Neural cell (in vitro differentiated cells): Measurements from ENCODE around the gene ADARB2. TPM values are rescaled to one million over a fixed set of nuclear protein-coding genes. Genes with fewer than 3 reads are reported as not detected.
"Not testable (repeated sequence)": the region's sequence is repeated elsewhere in the genome, so short reads cannot be mapped to it uniquely, and the experiment has no call there.

ENCODE experiments used
- H2AFZ ChIP-seq: fragments of 200-600, 300-800 bp; sonication (generic), shearing (Covaris generic); 2 replicates; pipeline ENCODE4 v1.6.0; 2014; ENCODE audit warnings: low read depth, mild to moderate bottlenecking, antibody characterized with exemption, low read length, moderate library complexity
- H3F3A ChIP-seq: fragments of 200-600 bp; shearing (Covaris generic); 2 replicates; pipeline ENCODE4 v1.6.1; 2016; ENCODE audit warnings: mild to moderate bottlenecking, moderate library complexity, mixed read lengths, antibody characterized with exemption, low read length; ENCODE audit not compliant: insufficient read depth, poor library complexity, severe bottlenecking
- H3K27ac ChIP-seq: fragments of 200-600, 300-800 bp; sonication (generic), shearing (Covaris generic); 2 replicates; pipeline ENCODE4 v1.5.1; 2014; ENCODE audit warnings: mild to moderate bottlenecking, low read length, moderate library complexity
- H3K27me3 ChIP-seq: fragments of 300-800, 200-600 bp; sonication (generic), shearing (Covaris generic); 2 replicates; pipeline ENCODE4 v1.6.0; 2014; ENCODE audit warnings: mild to moderate bottlenecking, low read depth, low read length, moderate library complexity; ENCODE audit not compliant: insufficient read depth
- H3K36me3 ChIP-seq: fragments of 300-800, 200-600 bp; sonication (generic), shearing (Covaris generic); 2 replicates; pipeline ENCODE4 v1.5.1; 2014; ENCODE audit warnings: mild to moderate bottlenecking, antibody characterized with exemption, low read length, moderate library complexity; ENCODE audit not compliant: insufficient read depth
- H3K4me2 ChIP-seq: fragments of 300-800, 200-600 bp; sonication (generic), shearing (Covaris generic); 2 replicates; pipeline ENCODE4 v1.6.0; 2014; ENCODE audit warnings: mild to moderate bottlenecking, low read length
- H3K4me3 ChIP-seq: fragments of 300-800, 200-600 bp; sonication (generic), shearing (Covaris generic); 2 replicates; pipeline ENCODE4 v1.5.1; 2014; ENCODE audit warnings: mild to moderate bottlenecking, low read length, moderate library complexity
- H3K79me2 ChIP-seq: fragments of 200-600 bp; shearing (Covaris generic); replicated peaks from 2 replicates; pipeline ENCODE4 v1.6.0; 2014; ENCODE audit warnings: mild to moderate bottlenecking, low read length, moderate library complexity; ENCODE audit not compliant: insufficient read depth
- H3K9ac ChIP-seq: fragments of 300-800, 200-600 bp; sonication (generic), shearing (Covaris generic); 2 replicates; pipeline ENCODE4 v1.6.1; 2016; ENCODE audit warnings: mild to moderate bottlenecking, low read length, mixed read lengths
- H3K9me2 ChIP-seq: fragments of 200-600 bp; shearing (Covaris generic); 2 replicates; pipeline ENCODE4 v1.6.1; 2016; ENCODE audit warnings: mild to moderate bottlenecking, low read length, mixed read lengths; ENCODE audit not compliant: insufficient read depth
- H3K9me3 ChIP-seq: fragments of 200-600, 300-800 bp; sonication (generic), shearing (Covaris generic); 2 replicates; pipeline ENCODE4 v1.6.1; 2016; ENCODE audit warnings: mild to moderate bottlenecking, mixed run types, low read length, moderate library complexity, mixed read lengths
- H4K20me1 ChIP-seq: fragments of 200-600 bp; shearing (Covaris generic); 2 replicates; pipeline ENCODE4 v1.6.1; 2016; ENCODE audit warnings: mild to moderate bottlenecking, mixed run types; ENCODE audit not compliant: insufficient read depth
- EP300 ChIP-seq: fragments of 450-650 bp; conservative IDR thresholded peaks from 2 replicates; pipeline ENCODE4 v1.6.1; 2014; ENCODE audit warnings: antibody characterized with exemption, mild to moderate bottlenecking, moderate library complexity; ENCODE audit not compliant: poor library complexity, severe bottlenecking
- EZH2 ChIP-seq: fragments of 200-600, 300-800 bp; shearing (Covaris generic), sonication (generic); IDR thresholded peaks from 2 replicates; pipeline ENCODE4 v1.6.1; 2014; ENCODE audit warnings: antibody characterized with exemption, low read length, borderline replicate concordance, mild to moderate bottlenecking; ENCODE audit not compliant: insufficient read depth, poor library complexity, severe bottlenecking
- MXI1 ChIP-seq: fragments of 450-650 bp; conservative IDR thresholded peaks from 2 replicates; pipeline ENCODE4 v1.6.1; 2014; ENCODE audit warnings: antibody characterized with exemption, mild to moderate bottlenecking; ENCODE audit not compliant: poor library complexity, severe bottlenecking
- POLR2AphosphoS5 ChIP-seq: IDR thresholded peaks from 2 replicates; pipeline ENCODE4 v1.6.1; 2012
- RAD21 ChIP-seq: fragments of 450-650 bp; conservative IDR thresholded peaks from 2 replicates; pipeline ENCODE4 v1.6.1; 2014; ENCODE audit warnings: antibody characterized with exemption, mild to moderate bottlenecking, moderate library complexity
- SMC3 ChIP-seq: fragments of 450-650 bp; conservative IDR thresholded peaks from 2 replicates; pipeline ENCODE4 v1.6.1; 2014; ENCODE audit warnings: antibody characterized with exemption, mild to moderate bottlenecking, moderate library complexity; ENCODE audit not compliant: poor library complexity
- TAF1 ChIP-seq: IDR thresholded peaks from 2 replicates; pipeline ENCODE4 v1.6.1; 2012; ENCODE audit warnings: low read depth
- polyA plus RNA-seq: library from polyadenylated mRNA; depleted of rRNA; stranded (reverse); fragments of >200 nt; gene quantifications from 2 replicates; pipeline ENCODE4 v1.2.3, GENCODE V29; 2014
- TF ChIP-seq, protein P1 (sequence below): IDR thresholded peaks from 2 replicates; pipeline ENCODE4 v1.6.1; 2012; ENCODE audit warnings: borderline replicate concordance
- TF ChIP-seq, protein P2 (sequence below): fragments of 450-650 bp; IDR thresholded peaks from 2 replicates; pipeline ENCODE4 v1.5.1; 2014; ENCODE audit warnings: antibody characterized with exemption, mild to moderate bottlenecking, moderate library complexity; ENCODE audit not compliant: poor library complexity, severe bottlenecking

Gene ADARB2
- polyA plus RNA-seq, 1 donor from 2014 or later: 3.6 TPM

DNA sequence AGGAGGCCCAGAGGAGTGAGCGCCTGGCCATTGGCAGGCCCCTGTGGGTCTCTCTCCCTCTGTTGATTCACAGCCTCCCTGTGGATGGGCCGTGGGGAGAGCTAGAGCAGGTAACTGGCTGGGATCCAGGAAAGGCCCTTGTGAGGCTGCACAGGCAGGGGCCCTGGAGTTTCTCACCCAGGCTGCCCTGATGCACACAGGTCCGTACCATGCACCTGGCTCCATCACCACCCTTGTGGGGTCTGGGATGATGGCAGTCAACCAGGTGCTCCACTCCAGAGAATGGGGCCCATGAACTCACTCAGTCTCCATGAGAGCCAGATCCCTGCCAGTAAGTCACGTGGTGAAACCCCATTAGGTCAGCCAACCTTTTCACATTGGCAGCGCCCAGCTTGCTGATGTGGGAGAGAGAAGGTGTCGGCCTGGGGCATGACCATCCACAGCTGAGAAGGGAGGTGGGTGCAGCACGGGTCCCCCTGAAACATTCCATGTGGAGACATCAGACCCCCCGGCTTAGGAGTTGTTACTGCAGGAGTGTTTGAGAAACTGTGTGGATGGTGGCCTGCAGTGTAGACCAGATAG, 320.8 kb downstream of the ADARB2 start:
- Histone ChIP-seq H3K9me3 (no peaks in the 10 kb centered on the region), H3F3A (no peaks in the 10 kb centered on the region), H3K9me2 (no peaks in the 10 kb centered on the region), H3K27ac (no peak overlapping the region), H3K36me3 (no peaks in the 10 kb centered on the region), H3K4me2 (no peak overlapping the region), H3K4me3 (no peak overlapping the region), H3K9ac (no peak overlapping the region), H3K79me2 (no peaks in the 10 kb centered on the region), H4K20me1 (no peaks in the 10 kb centered on the region), H3K27me3 (no peaks in the 10 kb centered on the region), H2AFZ (no peak overlapping the region)
- TF ChIP-seq RAD21 (no peak), EZH2 (no peak), MXI1 (no peak), POLR2AphosphoS5 (no peak), TAF1 (no peak)
- TF ChIP-seq, protein P1, sequence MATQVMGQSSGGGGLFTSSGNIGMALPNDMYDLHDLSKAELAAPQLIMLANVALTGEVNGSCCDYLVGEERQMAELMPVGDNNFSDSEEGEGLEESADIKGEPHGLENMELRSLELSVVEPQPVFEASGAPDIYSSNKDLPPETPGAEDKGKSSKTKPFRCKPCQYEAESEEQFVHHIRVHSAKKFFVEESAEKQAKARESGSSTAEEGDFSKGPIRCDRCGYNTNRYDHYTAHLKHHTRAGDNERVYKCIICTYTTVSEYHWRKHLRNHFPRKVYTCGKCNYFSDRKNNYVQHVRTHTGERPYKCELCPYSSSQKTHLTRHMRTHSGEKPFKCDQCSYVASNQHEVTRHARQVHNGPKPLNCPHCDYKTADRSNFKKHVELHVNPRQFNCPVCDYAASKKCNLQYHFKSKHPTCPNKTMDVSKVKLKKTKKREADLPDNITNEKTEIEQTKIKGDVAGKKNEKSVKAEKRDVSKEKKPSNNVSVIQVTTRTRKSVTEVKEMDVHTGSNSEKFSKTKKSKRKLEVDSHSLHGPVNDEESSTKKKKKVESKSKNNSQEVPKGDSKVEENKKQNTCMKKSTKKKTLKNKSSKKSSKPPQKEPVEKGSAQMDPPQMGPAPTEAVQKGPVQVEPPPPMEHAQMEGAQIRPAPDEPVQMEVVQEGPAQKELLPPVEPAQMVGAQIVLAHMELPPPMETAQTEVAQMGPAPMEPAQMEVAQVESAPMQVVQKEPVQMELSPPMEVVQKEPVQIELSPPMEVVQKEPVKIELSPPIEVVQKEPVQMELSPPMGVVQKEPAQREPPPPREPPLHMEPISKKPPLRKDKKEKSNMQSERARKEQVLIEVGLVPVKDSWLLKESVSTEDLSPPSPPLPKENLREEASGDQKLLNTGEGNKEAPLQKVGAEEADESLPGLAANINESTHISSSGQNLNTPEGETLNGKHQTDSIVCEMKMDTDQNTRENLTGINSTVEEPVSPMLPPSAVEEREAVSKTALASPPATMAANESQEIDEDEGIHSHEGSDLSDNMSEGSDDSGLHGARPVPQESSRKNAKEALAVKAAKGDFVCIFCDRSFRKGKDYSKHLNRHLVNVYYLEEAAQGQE: no peak

DNA sequence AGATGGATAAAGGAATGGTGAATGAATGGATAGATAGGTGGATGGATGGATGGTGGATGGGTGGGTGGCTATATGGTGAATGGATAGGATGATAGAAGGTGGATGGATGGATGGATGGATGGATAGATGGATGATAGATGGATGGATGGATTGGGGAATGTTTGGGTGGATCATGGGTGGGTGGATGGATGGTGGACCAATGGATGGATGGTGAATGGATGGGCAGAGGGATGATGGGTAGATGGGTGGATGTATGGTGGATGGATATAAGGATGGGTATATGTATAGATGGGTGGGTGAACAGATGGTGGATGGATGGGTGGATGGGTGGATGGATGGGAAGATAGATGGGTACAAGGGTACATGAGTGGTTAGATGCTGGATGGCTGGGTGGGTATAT, 322.4 kb downstream of the ADARB2 start:
- H4K20me1 ChIP-seq: no peaks in the 10 kb centered on the region

DNA sequence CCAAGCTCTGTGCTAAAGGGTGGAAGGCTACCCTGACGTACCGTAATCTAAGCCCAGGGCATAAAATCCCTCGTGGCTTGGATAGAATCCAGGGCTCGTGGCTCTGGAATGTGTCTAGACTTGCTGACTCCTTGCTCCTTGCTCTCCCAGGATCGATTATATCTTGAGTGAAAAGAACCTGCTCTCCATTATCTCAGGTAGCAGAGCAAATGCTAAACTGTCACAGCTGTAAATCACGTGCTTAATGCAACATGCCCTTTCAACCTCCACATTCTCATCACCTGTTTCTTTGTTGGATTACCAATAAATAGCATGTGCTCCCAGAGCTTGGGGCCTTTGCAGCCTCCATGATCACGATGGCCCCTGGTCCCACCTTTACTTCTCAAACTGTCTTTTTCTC, 323.0 kb downstream of the ADARB2 start:
- H3K79me2 ChIP-seq, H3K4me3 ChIP-seq, H3K9me2 ChIP-seq, H3K9me3 ChIP-seq, H3K27ac ChIP-seq, H3K36me3 ChIP-seq, H3K27me3 ChIP-seq, H2AFZ ChIP-seq, H4K20me1 ChIP-seq, H3K9ac ChIP-seq, H3F3A ChIP-seq, H3K4me2 ChIP-seq: not testable (repeated sequence)

More for the DNA sequence above, 322.4 kb downstream of the ADARB2 start:
- Histone ChIP-seq H3K9ac (no peak overlapping the region), H3K4me3 (no peak overlapping the region), H3K9me3 (no peaks in the 10 kb centered on the region), H3K27me3 (no peaks in the 10 kb centered on the region), H3F3A (no peaks in the 10 kb centered on the region), H3K27ac (no peak overlapping the region), H3K9me2 (no peaks in the 10 kb centered on the region), H3K36me3 (no peaks in the 10 kb centered on the region), H2AFZ (no peak overlapping the region), H3K4me2 (no peak overlapping the region), H3K79me2 (no peaks in the 10 kb centered on the region)
- TF ChIP-seq SMC3 (no peak), EZH2 (no peak), TAF1 (no peak), EP300 (no peak), POLR2AphosphoS5 (no peak), RAD21 (no peak), MXI1 (no peak)
- TF ChIP-seq, protein P2, sequence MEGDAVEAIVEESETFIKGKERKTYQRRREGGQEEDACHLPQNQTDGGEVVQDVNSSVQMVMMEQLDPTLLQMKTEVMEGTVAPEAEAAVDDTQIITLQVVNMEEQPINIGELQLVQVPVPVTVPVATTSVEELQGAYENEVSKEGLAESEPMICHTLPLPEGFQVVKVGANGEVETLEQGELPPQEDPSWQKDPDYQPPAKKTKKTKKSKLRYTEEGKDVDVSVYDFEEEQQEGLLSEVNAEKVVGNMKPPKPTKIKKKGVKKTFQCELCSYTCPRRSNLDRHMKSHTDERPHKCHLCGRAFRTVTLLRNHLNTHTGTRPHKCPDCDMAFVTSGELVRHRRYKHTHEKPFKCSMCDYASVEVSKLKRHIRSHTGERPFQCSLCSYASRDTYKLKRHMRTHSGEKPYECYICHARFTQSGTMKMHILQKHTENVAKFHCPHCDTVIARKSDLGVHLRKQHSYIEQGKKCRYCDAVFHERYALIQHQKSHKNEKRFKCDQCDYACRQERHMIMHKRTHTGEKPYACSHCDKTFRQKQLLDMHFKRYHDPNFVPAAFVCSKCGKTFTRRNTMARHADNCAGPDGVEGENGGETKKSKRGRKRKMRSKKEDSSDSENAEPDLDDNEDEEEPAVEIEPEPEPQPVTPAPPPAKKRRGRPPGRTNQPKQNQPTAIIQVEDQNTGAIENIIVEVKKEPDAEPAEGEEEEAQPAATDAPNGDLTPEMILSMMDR: no peak
- TF ChIP-seq, protein P1: no peak
